Keratinocyte (primary cell): Measurements from ENCODE around the gene TARBP1. TPM values are rescaled to one million over a fixed set of nuclear protein-coding genes. Genes with fewer than 3 reads are reported as not detected.

ENCODE experiments used
- DNase-seq: peaks from one replicate; pipeline ENCODE4 v3.0.0-alpha.2; 2011; ENCODE audit warnings: low read depth, missing footprints, low spot score
- FAIRE-seq: peaks from 2 replicates; lab custom pipeline; 2011; peaks lifted over from hg19 to GRCh38; lab: Jason Lieb, UNC
- H2AFZ ChIP-seq: 2 replicates; pipeline ENCODE4 v1.6.0; 2012; ENCODE audit warnings: low read length, control low read depth, inconsistent platforms; ENCODE audit not compliant: control insufficient read depth
- H3K27ac ChIP-seq: 2 replicates; pipeline ENCODE4 v1.5.1; 2011; ENCODE audit warnings: low read length; ENCODE audit not compliant: control insufficient read depth, insufficient read depth
- H3K27me3 ChIP-seq: 3 replicates; pipeline ENCODE4 v1.6.0; 2011; ENCODE audit warnings: low read length; ENCODE audit not compliant: control insufficient read depth, insufficient read depth; ENCODE audit errors: extremely low read depth
- H3K36me3 ChIP-seq, 2 experiments: 2 replicates in 1 of 2; 3 replicates in 1 of 2; pipeline ENCODE4 v1.5.1; 2011; ENCODE audit warnings: low read length in 2 of 2, mild to moderate bottlenecking in 1 of 2; ENCODE audit not compliant: control insufficient read depth in 2 of 2, insufficient read depth in 2 of 2; ENCODE audit errors: extremely low read depth in 1 of 2
- H3K4me1 ChIP-seq: 3 replicates; pipeline ENCODE4 v1.5.1; 2011; ENCODE audit warnings: low read length; ENCODE audit not compliant: control insufficient read depth, insufficient read depth; ENCODE audit errors: extremely low read depth
- H3K4me2 ChIP-seq: 3 replicates; pipeline ENCODE4 v1.6.0; 2011; ENCODE audit warnings: low read depth, low read length; ENCODE audit not compliant: control insufficient read depth, insufficient read depth; ENCODE audit errors: extremely low read depth
- H3K4me3 ChIP-seq, 3 experiments: fragments of 200-600 bp in 1 of 3; sonication (generic) in 1 of 3; 2 replicates in 2 of 3; 3 replicates in 1 of 3; pipeline ENCODE4 v1.5.1; 2011 to 2016; ENCODE audit warnings: low read length in 3 of 3, mild to moderate bottlenecking in 3 of 3, control low read depth in 2 of 3, inconsistent platforms in 1 of 3, low read depth in 1 of 3, mixed read lengths in 1 of 3, mixed run types in 1 of 3, moderate library complexity in 1 of 3; ENCODE audit not compliant: control insufficient read depth in 2 of 3, insufficient read depth in 2 of 3; ENCODE audit errors: extremely low read depth in 1 of 3
- H3K79me2 ChIP-seq: 2 replicates; pipeline ENCODE4 v1.6.0; 2012; ENCODE audit warnings: low read length; ENCODE audit not compliant: control insufficient read depth, insufficient read depth
- H3K9ac ChIP-seq: 3 replicates; pipeline ENCODE4 v1.6.0; 2011; ENCODE audit warnings: low read length; ENCODE audit not compliant: control insufficient read depth, insufficient read depth; ENCODE audit errors: extremely low read depth
- H3K9me1 ChIP-seq: 3 replicates; pipeline ENCODE4 v1.6.0; 2011; ENCODE audit warnings: low read length; ENCODE audit not compliant: control insufficient read depth, insufficient read depth; ENCODE audit errors: extremely low read depth
- H3K9me3 ChIP-seq: 2 replicates; pipeline ENCODE4 v1.5.1; 2012; ENCODE audit warnings: low read depth, low read length; ENCODE audit not compliant: control insufficient read depth
- H4K20me1 ChIP-seq: 3 replicates; pipeline ENCODE4 v1.6.0; 2011; ENCODE audit warnings: low read length; ENCODE audit not compliant: control insufficient read depth, insufficient read depth; ENCODE audit errors: extremely low read depth
- EZH2 ChIP-seq: IDR thresholded peaks from one replicate; pipeline ENCODE4 v1.6.1; 2012; ENCODE audit warnings: inconsistent platforms, mild to moderate bottlenecking, low read length, moderate library complexity
- dilution Hi-C: fragments of 300-500 bp; cut with MboI; formaldehyde crosslinking; loops from one replicate; pipeline ENCODE4 v1.7.0; 2020; ENCODE audit warnings: low sequenced_read_pairs; ENCODE audit not compliant: extremely low pct_ligation_motif_present
- polyA plus RNA-seq, 5 experiments: library from polyadenylated mRNA; depleted of rRNA in 3 of 5; stranded (reverse) in 3 of 5; stranded (forward) in 1 of 5; unstranded in 1 of 5; fragments of >200 nt; gene quantifications; 1 replicate in 1 of 5; 2 replicates in 3 of 5; 3 replicates in 1 of 5; pipeline versions ENCODE4 v1.2.1 to v1.2.3, GENCODE V29; 2011 to 2012; ENCODE audit warnings: missing spikeins in 2 of 5, low read depth in 1 of 5, low replicate concordance in 1 of 5
- TF ChIP-seq, protein P1 (sequence below), 3 experiments: IDR thresholded peaks in 1 of 3; conservative IDR thresholded peaks in 1 of 3; optimal IDR thresholded peaks in 1 of 3; 2 replicates in 2 of 3; 3 replicates in 1 of 3; pipeline versions ENCODE3 to v1.5.1; 2011; ENCODE audit warnings: low read length in 3 of 3, mild to moderate bottlenecking in 3 of 3, moderate library complexity in 2 of 3, control low read depth in 1 of 3, inconsistent platforms in 1 of 3; ENCODE audit not compliant: insufficient read depth in 2 of 3; ENCODE audit errors: extremely low read depth in 1 of 3

Gene TARBP1
- polyA plus RNA-seq, 1 donor (not counting 4 experiments of a cell fraction or from before 2014, with no cell fraction given), result 28.7 TPM

DNA sequence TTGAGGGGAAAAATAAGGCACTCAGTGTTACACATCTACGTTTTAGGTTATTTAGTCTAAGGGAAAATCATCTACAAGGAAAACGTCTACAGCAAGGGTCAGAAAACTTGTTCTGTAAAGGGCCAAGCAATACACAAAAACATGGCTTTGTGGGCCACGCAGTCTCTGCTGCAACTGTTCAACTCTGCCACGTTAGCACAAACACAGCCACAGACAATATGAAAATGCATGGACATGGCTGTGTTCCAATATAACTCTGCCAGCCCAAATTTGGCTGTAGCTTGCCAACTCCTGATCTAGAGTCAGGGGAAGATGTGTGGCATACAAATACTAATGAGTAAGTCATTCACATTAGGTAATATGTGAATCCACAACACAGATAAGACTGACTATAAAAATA is 65.0 kb downstream of the TARBP1 start:
- Histone ChIP-seq H3K27me3 (no peaks in the 10 kb centered on the region), H3K4me3 (no peak overlapping the region), H2AFZ (no peak overlapping the region), H3K9me1 (no peaks in the 10 kb centered on the region), H3K36me3 (peaks cover 5 to 8% of the 10 kb centered on the region in 2 experiments), H3K9me3 (no peaks in the 10 kb centered on the region), H3K4me1 (no peaks in the 10 kb centered on the region), H3K79me2 (no peaks in the 10 kb centered on the region), H3K4me2 (no peak overlapping the region), H4K20me1 (no peaks in the 10 kb centered on the region), H3K27ac (no peak overlapping the region), H3K9ac (no peak overlapping the region)
- FAIRE-seq, result no peak
- dilution Hi-C loops, result no loop called here
- TF ChIP-seq, protein P1, sequence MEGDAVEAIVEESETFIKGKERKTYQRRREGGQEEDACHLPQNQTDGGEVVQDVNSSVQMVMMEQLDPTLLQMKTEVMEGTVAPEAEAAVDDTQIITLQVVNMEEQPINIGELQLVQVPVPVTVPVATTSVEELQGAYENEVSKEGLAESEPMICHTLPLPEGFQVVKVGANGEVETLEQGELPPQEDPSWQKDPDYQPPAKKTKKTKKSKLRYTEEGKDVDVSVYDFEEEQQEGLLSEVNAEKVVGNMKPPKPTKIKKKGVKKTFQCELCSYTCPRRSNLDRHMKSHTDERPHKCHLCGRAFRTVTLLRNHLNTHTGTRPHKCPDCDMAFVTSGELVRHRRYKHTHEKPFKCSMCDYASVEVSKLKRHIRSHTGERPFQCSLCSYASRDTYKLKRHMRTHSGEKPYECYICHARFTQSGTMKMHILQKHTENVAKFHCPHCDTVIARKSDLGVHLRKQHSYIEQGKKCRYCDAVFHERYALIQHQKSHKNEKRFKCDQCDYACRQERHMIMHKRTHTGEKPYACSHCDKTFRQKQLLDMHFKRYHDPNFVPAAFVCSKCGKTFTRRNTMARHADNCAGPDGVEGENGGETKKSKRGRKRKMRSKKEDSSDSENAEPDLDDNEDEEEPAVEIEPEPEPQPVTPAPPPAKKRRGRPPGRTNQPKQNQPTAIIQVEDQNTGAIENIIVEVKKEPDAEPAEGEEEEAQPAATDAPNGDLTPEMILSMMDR (optimal IDR thresholded peaks at IDR 0.05 in 1 of 3, IDR thresholded peaks at IDR 0.05 in 1 of 3, conservative IDR thresholded peaks at IDR 0.05 in 1 of 3; ENCODE audit: extremely low read depth in 1 of 3, insufficient read depth in 2 of 3, low read length in 3 of 3), result no peak
- no peak for TF ChIP-seq EZH2
- no peak for DNase-seq

GRCh38 chr1:234413485-234413884 is 65.5 kb downstream of the TARBP1 start:
- Histone ChIP-seq H3K27ac (no peak overlapping the region), H3K9me1 (no peaks in the 10 kb centered on the region), H3K36me3 (peaks cover 7 to 8% of the 10 kb centered on the region in 2 experiments), H3K4me1 (no peaks in the 10 kb centered on the region), H3K27me3 (no peaks in the 10 kb centered on the region), H3K9ac (no peak overlapping the region), H2AFZ (no peak overlapping the region), H3K4me3 (no peak overlapping the region), H3K79me2 (no peaks in the 10 kb centered on the region), H4K20me1 (no peaks in the 10 kb centered on the region), H3K9me3 (no peaks in the 10 kb centered on the region), H3K4me2 (no peak overlapping the region)
- DNase-seq, result no peak
- TF ChIP-seq, protein P1 (optimal IDR thresholded peaks at IDR 0.05 in 1 of 3, IDR thresholded peaks at IDR 0.05 in 1 of 3, conservative IDR thresholded peaks at IDR 0.05 in 1 of 3; ENCODE audit: extremely low read depth in 1 of 3, insufficient read depth in 2 of 3, low read length in 3 of 3), result no peak
- TF ChIP-seq EZH2, result no peak
- no peak for FAIRE-seq
- dilution Hi-C loops, result no loop called here
